ES-I3 (cell line): ENCODE measurements around the gene LGSN.
"Not testable (repeated sequence)": the region's sequence is repeated elsewhere in the genome, so short reads cannot be mapped to it uniquely, and the experiment has no call there.

Experiments
- H3K36me3 ChIP-seq: 2 replicates; pipeline ENCODE4 v1.6.1; 2013; ENCODE audit warnings: mild to moderate bottlenecking, low read length, control low read depth, moderate library complexity; ENCODE audit not compliant: insufficient read depth
- H3K4me1 ChIP-seq: 2 replicates; pipeline ENCODE4 v1.6.1; 2013; ENCODE audit warnings: mild to moderate bottlenecking, control low read depth, low read length; ENCODE audit not compliant: insufficient read depth
- H3K9ac ChIP-seq: 2 replicates; pipeline ENCODE4 v1.6.1; 2013; ENCODE audit warnings: low read depth, mild to moderate bottlenecking, low read length, moderate library complexity
- H3K9me3 ChIP-seq: 2 replicates; pipeline ENCODE4 v1.6.1; 2013; ENCODE audit warnings: mild to moderate bottlenecking, low read length, moderate library complexity; ENCODE audit not compliant: control insufficient read depth, insufficient read depth

Gene LGSN

GRCh38 chr6:63319939-63320338, at the start of gene LGSN:
Gene LGSN, minus strand, starts transcription at chr6:63319983. Its CDS starts 40 bp downstream, at chr6:63319943.
- Histone ChIP-seq H3K9ac (no peak within 1 kb of the TSS), H3K36me3 (no peaks in the 10 kb centered on the region), H3K9me3 (no peaks in the 10 kb centered on the region), H3K4me1 (no peaks in the 10 kb centered on the region; the same call in 1 of the 2 replicates)

GRCh38 chr6:63368347-63368746, 48.6 kb upstream of the LGSN start:
- no peaks in the 10 kb centered on the region for H3K4me1 ChIP-seq
- H3K9me3 ChIP-seq, result no peaks in the 10 kb centered on the region
- no peaks in the 10 kb centered on the region for H3K36me3 ChIP-seq
- H3K9ac ChIP-seq, result no peak overlapping the region

- H3K9ac ChIP-seq, H3K9me3 ChIP-seq, H3K4me1 ChIP-seq, H3K36me3 ChIP-seq: not testable (repeated sequence)
Observed at GRCh38 chr6:63362500-63363120, 42.8 kb upstream of the LGSN start.

GRCh38 chr6:63357384-63357783, 37.6 kb upstream of the LGSN start:
- H3K9me3 ChIP-seq, H3K9ac ChIP-seq, H3K36me3 ChIP-seq, H3K4me1 ChIP-seq: not testable (repeated sequence)

GRCh38 chr6:63355632-63356031, 35.8 kb upstream of the LGSN start:
- Histone ChIP-seq H3K9me3 (no peaks in the 10 kb centered on the region), H3K9ac (no peak overlapping the region), H3K4me1 (no peaks in the 10 kb centered on the region), H3K36me3 (no peaks in the 10 kb centered on the region)

GRCh38 chr6:63353286-63353630, 33.5 kb upstream of the LGSN start:
- Histone ChIP-seq H3K4me1 (no peaks in the 10 kb centered on the region), H3K9ac (no peak overlapping the region), H3K36me3 (no peaks in the 10 kb centered on the region), H3K9me3 (no peaks in the 10 kb centered on the region)

GRCh38 chr6:63352544-63353285, 32.9 kb upstream of the LGSN start:
- Histone ChIP-seq H3K4me1 (no peaks in the 10 kb centered on the region), H3K9ac (no peak overlapping the region)

GRCh38 chr6:63352069-63352543, 32.3 kb upstream of the LGSN start:
- no peak overlapping the region for H3K9ac ChIP-seq
- H3K36me3 ChIP-seq, result no peaks in the 10 kb centered on the region
- H3K9me3 ChIP-seq, result no peaks in the 10 kb centered on the region
- no peaks in the 10 kb centered on the region for H3K4me1 ChIP-seq

More at GRCh38 chr6:63352544-63353285, 32.9 kb upstream of the LGSN start:
- H3K36me3 ChIP-seq, result no peaks in the 10 kb centered on the region
- H3K9me3 ChIP-seq, result no peaks in the 10 kb centered on the region

- no peaks in the 10 kb centered on the region for H3K4me1 ChIP-seq
- no peak overlapping the region for H3K9ac ChIP-seq
- no peaks in the 10 kb centered on the region for H3K36me3 ChIP-seq
- H3K9me3 ChIP-seq, result no peaks in the 10 kb centered on the region
Observed at GRCh38 chr6:63349401-63349800, 29.6 kb upstream of the LGSN start.

GRCh38 chr6:63348836-63349235, 29.1 kb upstream of the LGSN start:
- Histone ChIP-seq H3K36me3 (no peaks in the 10 kb centered on the region), H3K9me3 (no peaks in the 10 kb centered on the region), H3K9ac (no peak overlapping the region), H3K4me1 (no peaks in the 10 kb centered on the region)

GRCh38 chr6:63347599-63347998, 27.8 kb upstream of the LGSN start:
- Histone ChIP-seq H3K9ac (no peak overlapping the region), H3K9me3 (no peaks in the 10 kb centered on the region), H3K4me1 (no peaks in the 10 kb centered on the region), H3K36me3 (no peaks in the 10 kb centered on the region)

GRCh38 chr6:63346217-63346835, 26.5 kb upstream of the LGSN start:
- Histone ChIP-seq H3K9ac (no peak overlapping the region), H3K36me3 (no peaks in the 10 kb centered on the region), H3K4me1 (no peaks in the 10 kb centered on the region), H3K9me3 (no peaks in the 10 kb centered on the region)

GRCh38 chr6:63340351-63340750, 20.6 kb upstream of the LGSN start:
- no peaks in the 10 kb centered on the region for H3K9me3 ChIP-seq

GRCh38 chr6:63334652-63335051, 14.9 kb upstream of the LGSN start:
- H3K9ac ChIP-seq, H3K36me3 ChIP-seq, H3K4me1 ChIP-seq, H3K9me3 ChIP-seq: not testable (repeated sequence)

More at GRCh38 chr6:63340351-63340750, 20.6 kb upstream of the LGSN start:
- H3K9ac ChIP-seq, result no peak overlapping the region
- H3K36me3 ChIP-seq, result no peaks in the 10 kb centered on the region
- H3K4me1 ChIP-seq, result no peaks in the 10 kb centered on the region

GRCh38 chr6:63333440-63333839, 13.7 kb upstream of the LGSN start:
- Histone ChIP-seq H3K36me3 (no peaks in the 10 kb centered on the region), H3K9ac (no peak overlapping the region)

More at GRCh38 chr6:63333440-63333839, 13.7 kb upstream of the LGSN start:
- no peaks in the 10 kb centered on the region for H3K4me1 ChIP-seq
- H3K9me3 ChIP-seq, result no peaks in the 10 kb centered on the region
